GM21528 (cell line): ENCODE measurements around the gene PSORS1C2.
"Not testable (repeated sequence)": the region's sequence is repeated elsewhere in the genome, so short reads cannot be mapped to it uniquely, and the experiment has no call there.

Experiments used
- ATAC-seq: cut with Tn5 transposase; IDR thresholded peaks from one replicate; pipeline ENCODE4 v1.9.1; 2021; ENCODE audit warnings: mild to moderate bottlenecking, moderate library complexity; ENCODE audit not compliant: unreplicated experiment, low FRiP score

PSORS1C2 gene

GRCh38 chr6:31138982-31139381 is at the start of gene PSORS1C2:
Gene PSORS1C2 (minus strand): TSS chr6:31139066. CDS start chr6:31139026, 40 bp downstream.
- no peak for ATAC-seq

- no peak for ATAC-seq
Observed at GRCh38 chr6:31187780-31188194, 48.9 kb upstream of the PSORS1C2 start.

- no peak for ATAC-seq
Observed at GRCh38 chr6:31186052-31186734, 47.3 kb upstream of the PSORS1C2 start.

GRCh38 chr6:31185695-31186051 is 46.8 kb upstream of the PSORS1C2 start:
- ATAC-seq, result not testable (repeated sequence)

GRCh38 chr6:31183859-31184258 is 45.0 kb upstream of the PSORS1C2 start:
- ATAC-seq, result not testable (repeated sequence)

- not testable (repeated sequence) for ATAC-seq
Observed at GRCh38 chr6:31183287-31183686, 44.4 kb upstream of the PSORS1C2 start.

GRCh38 chr6:31180500-31180899 is 41.6 kb upstream of the PSORS1C2 start:
- no peak for ATAC-seq

- no peak for ATAC-seq
Observed at GRCh38 chr6:31179896-31180295, 41.0 kb upstream of the PSORS1C2 start.

- ATAC-seq, result no peak
Observed at GRCh38 chr6:31179042-31179386, 40.1 kb upstream of the PSORS1C2 start.

- ATAC-seq, result no peak
Observed at GRCh38 chr6:31178143-31179041, 39.5 kb upstream of the PSORS1C2 start.

GRCh38 chr6:31175971-31176370 is 37.1 kb upstream of the PSORS1C2 start:
- no peak for ATAC-seq

- ATAC-seq, result no peak
Observed at GRCh38 chr6:31174378-31174777, 35.5 kb upstream of the PSORS1C2 start.

GRCh38 chr6:31173406-31173805 is 34.5 kb upstream of the PSORS1C2 start:
- ATAC-seq, result no peak

GRCh38 chr6:31172973-31173384 is 34.1 kb upstream of the PSORS1C2 start:
- ATAC-seq, result no peak

GRCh38 chr6:31171931-31172905 is 33.4 kb upstream of the PSORS1C2 start:
- no peak for ATAC-seq

GRCh38 chr6:31170987-31171671 is 32.3 kb upstream of the PSORS1C2 start:
- no peak for ATAC-seq

- ATAC-seq, result no peak
Observed at GRCh38 chr6:31170600-31170881, 31.7 kb upstream of the PSORS1C2 start, which contains the start of gene POU5F1. Gene POU5F1 (minus strand): TSS chr6:31170682. CDS start chr6:31170620, 62 bp downstream.

GRCh38 chr6:31169858-31170599 is 31.2 kb upstream of the PSORS1C2 start:
- not testable (repeated sequence) for ATAC-seq

GRCh38 chr6:31169123-31169857 is 30.4 kb upstream of the PSORS1C2 start:
- no peak for ATAC-seq
